Caco-2 (cell line): ENCODE measurements around the gene PAX7. TPM values are rescaled to one million over a fixed set of nuclear protein-coding genes. Genes with fewer than 3 reads are reported as not detected.

Experiments
- BruUV-seq: library from RNA; stranded (reverse); fragments of 400-500 nt; replicated peaks from 2 replicates; lab custom pipeline; 2021; lab: Mats Ljungman, UMichigan
- CTCF ChIA-PET: fragments of 300-600 bp; sonication (Branson Sonifier 250); formaldehyde crosslinking; loops from one replicate; lab custom pipeline; 2022; ENCODE audit warnings: antibody characterized with exemption; lab: Charles Lee
- POLR2A ChIA-PET: fragments of 300-600 bp; sonication (Branson Sonifier 250); formaldehyde crosslinking; loops from one replicate; lab custom pipeline; 2022; ENCODE audit warnings: antibody characterized with exemption; lab: Charles Lee
- DNase-seq, 2 experiments: peaks; one replicate each; pipeline versions ENCODE4 v3.0.0 to v3.0.0-alpha.2; 2020 to 2022
- H3K27me3 ChIP-seq: replicated peaks from 2 replicates; pipeline ENCODE4 v1.6.0; 2011; ENCODE audit warnings: low read length; ENCODE audit not compliant: control insufficient read depth, insufficient read depth
- H3K36me3 ChIP-seq: 2 replicates; pipeline ENCODE4 v1.5.1; 2011; ENCODE audit warnings: low read length; ENCODE audit not compliant: control insufficient read depth, insufficient read depth
- H3K4me1 ChIP-seq: fragments of 250-450 bp; sonication (Bioruptor Pico); 2 replicates; pipeline ENCODE4 v1.5.1; 2020; ENCODE audit warnings: mild to moderate bottlenecking
- H3K4me3 ChIP-seq: 2 replicates; pipeline ENCODE4 v1.5.1; 2011; ENCODE audit warnings: low read depth, mild to moderate bottlenecking, control low read depth, low read length
- H3K9me3 ChIP-seq: fragments of 250-450 bp; sonication (Bioruptor Pico); 2 replicates; pipeline ENCODE4 v1.5.1; 2020; ENCODE audit warnings: mild to moderate bottlenecking, moderate library complexity
- H3K27ac Mint-ChIP-seq: one replicate; pipeline ENCODE4 v1.8.0; 2022; ENCODE audit warnings: mixed read lengths; ENCODE audit not compliant: unreplicated experiment
- H3K27me3 Mint-ChIP-seq: one replicate; pipeline ENCODE4 v1.8.0; 2022; ENCODE audit warnings: mixed read lengths; ENCODE audit not compliant: insufficient read depth, unreplicated experiment
- H3K36me3 Mint-ChIP-seq: one replicate; pipeline ENCODE4 v1.8.0; 2022; ENCODE audit warnings: mild to moderate bottlenecking, mixed read lengths; ENCODE audit not compliant: insufficient read depth, unreplicated experiment
- H3K4me1 Mint-ChIP-seq: one replicate; pipeline ENCODE4 v1.8.0; 2022; ENCODE audit warnings: low read depth, mixed read lengths; ENCODE audit not compliant: unreplicated experiment
- H3K4me3 Mint-ChIP-seq: one replicate; pipeline ENCODE4 v1.8.0; 2022; ENCODE audit warnings: mild to moderate bottlenecking, moderate library complexity, mixed read lengths; ENCODE audit not compliant: unreplicated experiment
- H3K9me3 Mint-ChIP-seq: one replicate; pipeline ENCODE4 v1.8.0; 2022; ENCODE audit warnings: mixed read lengths; ENCODE audit not compliant: unreplicated experiment
- CTCF ChIP-seq, 2 experiments: fragments of 200-600 bp in 1 of 2; IDR thresholded peaks; 1 replicate in 1 of 2; 2 replicates in 1 of 2; pipeline versions ENCODE4 v1.5.1 to v1.8.0; 2011 to 2022; ENCODE audit warnings: antibody characterized with exemption in 1 of 2, control low read depth in 1 of 2, inconsistent platforms in 1 of 2, low read depth in 1 of 2, low read length in 1 of 2, mild to moderate bottlenecking in 1 of 2, moderate library complexity in 1 of 2; ENCODE audit not compliant: insufficient read depth in 1 of 2, severe bottlenecking in 1 of 2, unreplicated experiment in 1 of 2
- intact Hi-C: fragments of 100-400 bp; cut with micrococcal nuclease; formaldehyde crosslinking; loops from one replicate; pipeline ENCODE4 v1.10.0; 2022; ENCODE audit not compliant: unreplicated experiment
- total RNA-seq: library from RNA; stranded (reverse); gene quantifications from 2 replicates; pipeline ENCODE4 v1.2.3, GENCODE V29; 2022

PAX7 gene
- total RNA-seq, 1 experiment from 2014 or later, result 0.18 TPM

- Histone ChIP-seq H3K9me3 (no peaks in the 10 kb centered on the region), H3K4me3 (no peak overlapping the region), H3K36me3 (no peaks in the 10 kb centered on the region), H3K27me3 (no peaks in the 10 kb centered on the region), H3K4me1 (no peaks in the 10 kb centered on the region)
- DNase-seq, result no peak
- intact Hi-C loops, result no loop called here
- Mint-ChIP-seq H3K4me3 (no peak overlapping the region), H3K9me3 (no peaks in the 10 kb centered on the region), H3K36me3 (no peaks in the 10 kb centered on the region), H3K27ac (no peak overlapping the region), H3K4me1 (no peaks in the 10 kb centered on the region), H3K27me3 (peaks cover 22% of the 10 kb centered on the region)
- ChIA-PET POLR2A (no interaction called here), CTCF (no interaction called here)
- no TSS peak for BruUV-seq
- no peak for TF ChIP-seq CTCF (IDR thresholded peaks at IDR 0.05; ENCODE audit: insufficient read depth in 1 of 2, low read depth in 1 of 2, low read length in 1 of 2, severe bottlenecking in 1 of 2, unreplicated experiment in 1 of 2)
Measured at GRCh38 chr1:18781031-18781430, 150.4 kb downstream of the PAX7 start.

GRCh38 chr1:18783705-18784481, 153.2 kb downstream of the PAX7 start:
- BruUV-seq, result no TSS peak
- H3K27me3 ChIP-seq, result no peaks in the 10 kb centered on the region; the same call in 1 of the 2 replicates
- no peaks in the 10 kb centered on the region for H3K9me3 ChIP-seq
- H3K4me3 Mint-ChIP-seq, result no peak overlapping the region
- DNase-seq, result no peak
- H3K4me1 Mint-ChIP-seq, result no peaks in the 10 kb centered on the region
- H3K4me1 ChIP-seq, result no peaks in the 10 kb centered on the region
- ChIA-PET CTCF (no interaction called here), POLR2A (no interaction called here)
- no peak overlapping the region for H3K4me3 ChIP-seq
- intact Hi-C loops, result no loop called here
- no peak overlapping the region for H3K27ac Mint-ChIP-seq
- no peaks in the 10 kb centered on the region for H3K9me3 Mint-ChIP-seq
- TF ChIP-seq CTCF (IDR thresholded peaks at IDR 0.05; ENCODE audit: insufficient read depth in 1 of 2, low read depth in 1 of 2, low read length in 1 of 2, severe bottlenecking in 1 of 2, unreplicated experiment in 1 of 2), result no peak
- H3K27me3 Mint-ChIP-seq, result peaks cover 15% of the 10 kb centered on the region
- H3K36me3 Mint-ChIP-seq, result no peaks in the 10 kb centered on the region
- no peaks in the 10 kb centered on the region for H3K36me3 ChIP-seq

- Histone ChIP-seq H3K9me3 (no peaks in the 10 kb centered on the region), H3K27me3 (no peaks in the 10 kb centered on the region; the same call in 1 of the 2 replicates), H3K4me3 (no peak overlapping the region), H3K4me1 (no peaks in the 10 kb centered on the region), H3K36me3 (no peaks in the 10 kb centered on the region)
- ChIA-PET POLR2A (no interaction called here), CTCF (no interaction called here)
- intact Hi-C loops, result no loop called here
- no peaks in the 10 kb centered on the region for H3K36me3 Mint-ChIP-seq
- peaks cover 10% of the 10 kb centered on the region for H3K27me3 Mint-ChIP-seq
- no peak for TF ChIP-seq CTCF (IDR thresholded peaks at IDR 0.05; ENCODE audit: insufficient read depth in 1 of 2, low read depth in 1 of 2, low read length in 1 of 2, severe bottlenecking in 1 of 2, unreplicated experiment in 1 of 2)
- H3K9me3 Mint-ChIP-seq, result no peaks in the 10 kb centered on the region
- DNase-seq, result no peak
- no TSS peak for BruUV-seq
- no peak overlapping the region for H3K27ac Mint-ChIP-seq
- no peak overlapping the region for H3K4me3 Mint-ChIP-seq
- no peaks in the 10 kb centered on the region for H3K4me1 Mint-ChIP-seq
Measured at GRCh38 chr1:18784482-18784831, 153.8 kb downstream of the PAX7 start.
